Upper lobe of left lung (tissue), 4 donors: ENCODE data around the gene COBL.

Experiments used
- EP300 ChIP-seq, 4 donors: sonication (generic); formaldehyde crosslinking; IDR thresholded peaks; one replicate each; pipeline ENCODE4 v1.5.1; 2017; ENCODE audit warnings: antibody characterized with exemption in 4 of 4, control low read depth in 2 of 4
- POLR2A ChIP-seq, 4 donors: fragments of 450-650 bp; IDR thresholded peaks; one replicate each; pipeline ENCODE4 v1.5.1; 2016 to 2017; ENCODE audit warnings: antibody characterized with exemption in 4 of 4, mild to moderate bottlenecking in 2 of 4
- POLR2AphosphoS5 ChIP-seq, 2 donors: sonication (generic); formaldehyde crosslinking; IDR thresholded peaks; one replicate each; pipeline ENCODE4 v1.5.1; 2017; ENCODE audit warnings: antibody characterized with exemption in 2 of 2
- TF ChIP-seq, protein P1 (sequence below), 6 experiments: fragments of 450-650 bp in 4 of 6; fragments of 200-600 bp in 2 of 6; sonication (generic) in 2 of 6; IDR thresholded peaks; one replicate each; pipeline ENCODE4 v1.5.1; 2016 to 2019; ENCODE audit warnings: antibody characterized with exemption in 6 of 6

DNA sequence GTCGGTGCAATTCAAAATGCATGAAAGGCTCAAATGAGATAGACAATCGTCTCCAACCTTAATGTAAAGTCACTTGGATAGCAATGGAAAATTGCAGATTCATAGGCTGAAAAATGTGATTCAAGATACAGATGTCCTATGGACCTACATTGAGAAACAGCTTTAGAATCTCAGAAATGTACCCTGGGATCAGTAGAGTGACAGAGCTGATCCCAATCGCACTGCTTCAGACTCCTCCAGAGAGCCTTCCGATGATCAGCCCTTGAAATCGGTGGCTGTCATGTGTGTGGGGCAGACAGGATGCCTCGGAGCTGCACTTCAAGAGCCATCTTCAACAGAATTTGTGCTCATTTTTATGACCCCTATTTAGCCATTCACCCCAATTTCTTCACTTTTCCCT lies 293.8 kb downstream of the COBL start:
- no peak for TF ChIP-seq EP300 (IDR thresholded peaks at IDR 0.05)
- TF ChIP-seq, protein P1, sequence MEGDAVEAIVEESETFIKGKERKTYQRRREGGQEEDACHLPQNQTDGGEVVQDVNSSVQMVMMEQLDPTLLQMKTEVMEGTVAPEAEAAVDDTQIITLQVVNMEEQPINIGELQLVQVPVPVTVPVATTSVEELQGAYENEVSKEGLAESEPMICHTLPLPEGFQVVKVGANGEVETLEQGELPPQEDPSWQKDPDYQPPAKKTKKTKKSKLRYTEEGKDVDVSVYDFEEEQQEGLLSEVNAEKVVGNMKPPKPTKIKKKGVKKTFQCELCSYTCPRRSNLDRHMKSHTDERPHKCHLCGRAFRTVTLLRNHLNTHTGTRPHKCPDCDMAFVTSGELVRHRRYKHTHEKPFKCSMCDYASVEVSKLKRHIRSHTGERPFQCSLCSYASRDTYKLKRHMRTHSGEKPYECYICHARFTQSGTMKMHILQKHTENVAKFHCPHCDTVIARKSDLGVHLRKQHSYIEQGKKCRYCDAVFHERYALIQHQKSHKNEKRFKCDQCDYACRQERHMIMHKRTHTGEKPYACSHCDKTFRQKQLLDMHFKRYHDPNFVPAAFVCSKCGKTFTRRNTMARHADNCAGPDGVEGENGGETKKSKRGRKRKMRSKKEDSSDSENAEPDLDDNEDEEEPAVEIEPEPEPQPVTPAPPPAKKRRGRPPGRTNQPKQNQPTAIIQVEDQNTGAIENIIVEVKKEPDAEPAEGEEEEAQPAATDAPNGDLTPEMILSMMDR (IDR thresholded peaks at IDR 0.05) = no peak
- no peak for TF ChIP-seq POLR2A (IDR thresholded peaks at IDR 0.05)
- TF ChIP-seq POLR2AphosphoS5 (IDR thresholded peaks at IDR 0.05) = no peak
